GM12878 (cell line): ENCODE measurements around the gene CHMP1B. TPM values are rescaled to one million over a fixed set of nuclear protein-coding genes. Genes with fewer than 3 reads are reported as not detected.

Experiments
- ATAC-seq: fragments of 200-7000 bp; cut with Tn5 transposase; 3 replicates; pipeline ENCODE4 v1.9.1; 2020; ENCODE audit warnings: mild to moderate bottlenecking, moderate library complexity
- BruUV-seq: library from RNA; stranded (reverse); fragments of 400-500 nt; replicated peaks from 2 replicates; lab custom pipeline; 2021; lab: Mats Ljungman, UMichigan
- CTCF ChIA-PET: fragments of 300-600 bp; sonication (Branson Sonifier 250); formaldehyde crosslinking; extraction: SDS; loops from one replicate; lab custom pipeline; 2021; ENCODE audit warnings: inconsistent platforms; lab: Yijun Ruan, JAX
- POLR2A ChIA-PET: fragments of 350-600 bp; formaldehyde crosslinking; extraction: SDS; loops from one replicate; lab custom pipeline; 2021; ENCODE audit warnings: inconsistent platforms; lab: Charles Lee
- RAD21 ChIA-PET: fragments of 300-600 bp; sonication (Branson Sonifier 250); formaldehyde crosslinking; loops from one replicate; lab custom pipeline; 2023; ENCODE audit warnings: antibody characterized with exemption; ENCODE audit not compliant: unreplicated experiment; lab: Charles Lee
- SMC1A ChIA-PET: fragments of 300-600 bp; sonication (Branson Sonifier 250); formaldehyde crosslinking; loops from one replicate; lab custom pipeline; 2023; ENCODE audit not compliant: unreplicated experiment, uncharacterized antibody; lab: Charles Lee
- DNase-seq: peaks from one replicate; pipeline ENCODE4 v3.0.0-alpha.2; 2011; ENCODE audit warnings: low read depth, low spot score
- FAIRE-seq: peaks from 3 replicates; lab custom pipeline; 2011; peaks lifted over from hg19 to GRCh38; lab: Jason Lieb, UNC
- H2AFZ ChIP-seq: 2 replicates; pipeline ENCODE4 v1.6.0; 2011; ENCODE audit warnings: low read depth, low read length, control low read depth; ENCODE audit not compliant: control insufficient read depth
- H3K27ac ChIP-seq: 2 replicates; pipeline ENCODE4 v1.5.1; 2011; ENCODE audit warnings: control low read depth; ENCODE audit not compliant: control insufficient read depth, insufficient read depth
- H3K27me3 ChIP-seq, 2 experiments: replicated peaks in 1 of 2; 2 replicates each; pipeline versions ENCODE4 v1.6.0 to v1.6.1; 2011; ENCODE audit warnings: low read length in 1 of 2; ENCODE audit not compliant: control insufficient read depth in 2 of 2, insufficient read depth in 2 of 2
- H3K36me3 ChIP-seq, 2 experiments: 2 replicates each; pipeline ENCODE4 v1.5.1; 2011; ENCODE audit warnings: low read length in 1 of 2; ENCODE audit not compliant: control insufficient read depth in 2 of 2, insufficient read depth in 2 of 2
- H3K4me1 ChIP-seq: 2 replicates; pipeline ENCODE4 v1.6.1; 2011; ENCODE audit warnings: mild to moderate bottlenecking, low read length, moderate library complexity, mixed read lengths; ENCODE audit not compliant: control insufficient read depth, insufficient read depth
- H3K4me2 ChIP-seq: 2 replicates; pipeline ENCODE4 v1.6.0; 2011; ENCODE audit warnings: control low read depth; ENCODE audit not compliant: control insufficient read depth, insufficient read depth
- H3K4me3 ChIP-seq: fragments of 200-600 bp; sonication (generic); 2 replicates; pipeline ENCODE4 v1.5.1; 2016
- H3K79me2 ChIP-seq: 2 replicates; pipeline ENCODE4 v1.6.0; 2011; ENCODE audit warnings: low read length; ENCODE audit not compliant: control insufficient read depth, insufficient read depth
- H3K9ac ChIP-seq: 2 replicates; pipeline ENCODE4 v1.8.0; 2011; ENCODE audit warnings: low read length, control low read depth, mixed read lengths; ENCODE audit not compliant: control insufficient read depth, insufficient read depth
- H3K9me3 ChIP-seq: replicated peaks from 3 replicates; pipeline ENCODE4 v1.5.1; 2011; ENCODE audit warnings: mild to moderate bottlenecking, low read length; ENCODE audit not compliant: control insufficient read depth, insufficient read depth
- H4K20me1 ChIP-seq: 2 replicates; pipeline ENCODE4 v1.6.0; 2011; ENCODE audit not compliant: control insufficient read depth, insufficient read depth
- CBX5 ChIP-seq: sonication (generic); IDR thresholded peaks from 2 replicates; pipeline ENCODE4 v1.6.1; 2016; ENCODE audit warnings: low read depth, moderate library complexity, mild to moderate bottlenecking, inconsistent platforms
- E2F8 ChIP-seq: fragments of 450-650 bp; IDR thresholded peaks from 2 replicates; pipeline ENCODE4 v1.6.1; 2018; ENCODE audit warnings: mild to moderate bottlenecking, low read depth, moderate library complexity; ENCODE audit not compliant: partially characterized antibody
- EGR1 ChIP-seq, 2 experiments: IDR thresholded peaks; 1 replicate in 1 of 2; 2 replicates in 1 of 2; pipeline ENCODE4 v1.6.1; 2011 to 2012; ENCODE audit warnings: low read depth in 2 of 2, low read length in 2 of 2, borderline replicate concordance in 1 of 2, mild to moderate bottlenecking in 1 of 2, moderate library complexity in 1 of 2
- EZH2 ChIP-seq: IDR thresholded peaks from 2 replicates; pipeline ENCODE4 v1.6.1; 2012; ENCODE audit warnings: low read depth, mild to moderate bottlenecking, control low read depth, inconsistent platforms, low read length, borderline replicate concordance; ENCODE audit not compliant: control insufficient read depth
- GABPA ChIP-seq: IDR thresholded peaks from 2 replicates; pipeline ENCODE4 v1.6.1; 2014; ENCODE audit warnings: antibody characterized with exemption, low read depth, mild to moderate bottlenecking, inconsistent platforms
- JUND ChIP-seq: IDR thresholded peaks from 2 replicates; pipeline ENCODE4 v1.6.1; 2012; ENCODE audit warnings: low read depth, mild to moderate bottlenecking, low read length, improper control_type of control experiment, moderate library complexity
- KLF5 ChIP-seq: fragments of 450-650 bp; IDR thresholded peaks from 2 replicates; pipeline ENCODE4 v1.6.1; 2014; ENCODE audit warnings: mild to moderate bottlenecking; ENCODE audit not compliant: partially characterized antibody
- NFXL1 ChIP-seq: fragments of 450-650 bp; IDR thresholded peaks from 2 replicates; pipeline ENCODE4 v1.6.1; 2017; ENCODE audit warnings: antibody characterized with exemption, mild to moderate bottlenecking, borderline replicate concordance
- RCOR1 ChIP-seq: conservative IDR thresholded peaks from 2 replicates; pipeline ENCODE4 v1.6.1; 2012; ENCODE audit warnings: low read depth, low read length, improper control_type of control experiment
- RELA ChIP-seq: fragments of 450-650 bp; IDR thresholded peaks from 2 replicates; pipeline ENCODE4 v1.8.0; 2014; ENCODE audit warnings: borderline replicate concordance; ENCODE audit not compliant: partially characterized antibody
- SMC3 ChIP-seq: IDR thresholded peaks from 2 replicates; pipeline ENCODE4 v1.6.1; 2011; ENCODE audit warnings: low read length, improper control_type of control experiment, borderline replicate concordance
- SUPT20H ChIP-seq: IDR thresholded peaks from 2 replicates; pipeline ENCODE4 v1.6.1; 2011; ENCODE audit warnings: low read depth, mild to moderate bottlenecking, low read length, moderate library complexity, borderline replicate concordance; ENCODE audit not compliant: control insufficient read depth
- TCF7 ChIP-seq: IDR thresholded peaks from 2 replicates; pipeline ENCODE4 v1.6.1; 2014; ENCODE audit warnings: antibody characterized with exemption, borderline replicate concordance
- WGBS: methylation state at CpG from one replicate; pipeline ENCODE4 v1.1.6; 2016; ENCODE audit warnings: low lambda C conversion rate; ENCODE audit not compliant: insufficient replicate concordance, insufficient coverage; ENCODE audit errors: missing lambda C conversion rate; 5-methylcytosine and 5-hydroxymethylcytosine counted together
- in situ Hi-C: fragments of 300-500 bp; cut with MboI; formaldehyde crosslinking; loops from 9 replicates; pipeline ENCODE4 v1.14.3; 2018; ENCODE audit warnings: mixed read lengths
- intact Hi-C: fragments of 100-400 bp; cut with micrococcal nuclease; formaldehyde crosslinking; loops from one replicate; pipeline ENCODE4 v1.14.2; 2022; ENCODE audit not compliant: unreplicated experiment
- polyA plus RNA-seq, 11 experiments: library from polyadenylated mRNA; depleted of rRNA in 4 of 11; unstranded in 6 of 11; stranded (reverse) in 5 of 11; fragments of >200 nt; fragmentation: Nextera tagmentation in 4 of 11; fragmentation: Illumina TruSeq in 1 of 11; extraction: Ambion mirVana in 4 of 11; extraction: Trizol in 1 of 11; gene quantifications; 1 replicate in 1 of 11; 2 replicates in 10 of 11; pipeline versions ENCODE4 v1.2.1 to v1.2.3, GENCODE V29; 2011 to 2016; ENCODE audit warnings: inconsistent platforms in 2 of 11, missing spikeins in 2 of 11, low read depth in 1 of 11
- total RNA-seq, 4 experiments: library from RNA; depleted of rRNA in 3 of 4; stranded (reverse); fragments of >200 nt in 3 of 4; fragmentation: Illumina TruSeq in 1 of 4; extraction: Trizol in 1 of 4; gene quantifications; 2 replicates each; pipeline versions ENCODE4 v1.2.1 to v1.2.3, GENCODE V29; 2013 to 2021

CHMP1B gene
- total and polyA plus RNA-seq, 10 of the 15 experiments (the other 5 are each of a cell fraction or from before 2014, with no cell fraction given): 8.5 to 24.0 (median 18.6) TPM

- H3K27me3 ChIP-seq: no peaks in the 10 kb centered on the region
- FAIRE-seq (no peak), DNase-seq (no peak), ATAC-seq (no peak)
- H3K9ac ChIP-seq: no peak overlapping the region
- RAD21 ChIA-PET: no interaction called here
- no peak overlapping the region for H3K27ac ChIP-seq
- H3K4me1 ChIP-seq: no peaks in the 10 kb centered on the region
- no peaks in the 10 kb centered on the region for H3K36me3 ChIP-seq
- no peak for TF ChIP-seq EZH2
- TF ChIP-seq NFXL1: no peak
- no peak for TF ChIP-seq JUND
- TF ChIP-seq CBX5: no peak
- no peak for TF ChIP-seq TCF7
- no peak for TF ChIP-seq SUPT20H
- no peak for TF ChIP-seq SMC3
- no peak for TF ChIP-seq KLF5
- TF ChIP-seq E2F8: no peak
- no peak for TF ChIP-seq GABPA
- TF ChIP-seq RELA: no peak
- TF ChIP-seq EGR1 (IDR thresholded peaks at IDR 0.05; ENCODE audit: borderline replicate concordance in 1 of 2, low read depth in 2 of 2, low read length in 2 of 2): no peak
- no peak for TF ChIP-seq RCOR1
- no peaks in the 10 kb centered on the region for H3K9me3 ChIP-seq
- intact Hi-C loops: no loop called here
- H4K20me1 ChIP-seq: no peaks in the 10 kb centered on the region
- CTCF ChIA-PET: no interaction called here
- H2AFZ ChIP-seq: no peak overlapping the region
- H3K4me3 ChIP-seq: no peak overlapping the region
- H3K79me2 ChIP-seq: no peaks in the 10 kb centered on the region
- SMC1A ChIA-PET: no interaction called here
- H3K4me2 ChIP-seq: no peak overlapping the region
- POLR2A ChIA-PET: no interaction called here
- BruUV-seq: no TSS peak
- in situ Hi-C loops: no loop called here
- WGBS: 30% methylated on average over 5 of the region's 5 CpGs
Measured at GRCh38 chr18:11842562-11842961, 8.7 kb upstream of the CHMP1B start.
